GM19372 (cell line): ENCODE data around the gene USF2.

Experiments used
- ATAC-seq: cut with Tn5 transposase; IDR thresholded peaks from one replicate; pipeline ENCODE4 v1.9.1; 2021; ENCODE audit warnings: mild to moderate bottlenecking, low read depth, moderate library complexity; ENCODE audit not compliant: unreplicated experiment

USF2 gene

GRCh38 chr19:35297922-35298321 is 29.2 kb downstream of the USF2 start:
- ATAC-seq, result no peak

GRCh38 chr19:35298561-35298972 is 29.8 kb downstream of the USF2 start:
- ATAC-seq, result no peak

GRCh38 chr19:35299523-35300338 is 31.0 kb downstream of the USF2 start:
- no peak for ATAC-seq

GRCh38 chr19:35300339-35300649 is 31.5 kb downstream of the USF2 start:
- ATAC-seq, result no peak

- ATAC-seq, result no peak
These were observed 33.2 kb downstream of the USF2 start for GRCh38 chr19:35301961-35302360.

GRCh38 chr19:35302446-35302845 is 33.7 kb downstream of the USF2 start:
- ATAC-seq, result no peak

- no peak for ATAC-seq
These were observed 34.7 kb downstream of the USF2 start for GRCh38 chr19:35303357-35303915.

GRCh38 chr19:35304036-35304435 is 35.3 kb downstream of the USF2 start:
- no peak for ATAC-seq

- ATAC-seq, result no peak
These were observed 36.4 kb downstream of the USF2 start for GRCh38 chr19:35305181-35305580.

- ATAC-seq, result no peak
These were observed 37.9 kb downstream of the USF2 start for GRCh38 chr19:35306473-35307246.

GRCh38 chr19:35307931-35308330 is 39.2 kb downstream of the USF2 start:
- ATAC-seq, result no peak

- no peak for ATAC-seq
These were observed 40.1 kb downstream of the USF2 start for GRCh38 chr19:35308910-35309309.

GRCh38 chr19:35309481-35310279 is 40.9 kb downstream of the USF2 start:
- ATAC-seq, result no peak

- no peak for ATAC-seq
These were observed 41.6 kb downstream of the USF2 start for GRCh38 chr19:35310331-35310730.

- no peak for ATAC-seq
These were observed 42.2 kb downstream of the USF2 start for GRCh38 chr19:35310811-35311465.

GRCh38 chr19:35311901-35312665 is 43.3 kb downstream of the USF2 start:
- no peak for ATAC-seq

- ATAC-seq, result no peak
These were observed 44.8 kb downstream of the USF2 start for GRCh38 chr19:35313587-35313986.

- no peak for ATAC-seq
These were observed 45.3 kb downstream of the USF2 start for GRCh38 chr19:35314031-35314430.

- ATAC-seq, result no peak
These were observed 46.2 kb downstream of the USF2 start for GRCh38 chr19:35314858-35315470.
